ENCODE measurements around the gene PTCHD1. TPM values are rescaled to one million over a fixed set of nuclear protein-coding genes. Genes with fewer than 3 reads are reported as not detected.

PTCHD1 gene
- 0.43 and 0.55 TPM in 2 replicates for total RNA-seq
- long read RNA-seq, partial matches to known transcripts = 1 of 1 reads
- long read RNA-seq, other reads (novel, unspliced or antisense) = 0 of 1 reads

DNA sequence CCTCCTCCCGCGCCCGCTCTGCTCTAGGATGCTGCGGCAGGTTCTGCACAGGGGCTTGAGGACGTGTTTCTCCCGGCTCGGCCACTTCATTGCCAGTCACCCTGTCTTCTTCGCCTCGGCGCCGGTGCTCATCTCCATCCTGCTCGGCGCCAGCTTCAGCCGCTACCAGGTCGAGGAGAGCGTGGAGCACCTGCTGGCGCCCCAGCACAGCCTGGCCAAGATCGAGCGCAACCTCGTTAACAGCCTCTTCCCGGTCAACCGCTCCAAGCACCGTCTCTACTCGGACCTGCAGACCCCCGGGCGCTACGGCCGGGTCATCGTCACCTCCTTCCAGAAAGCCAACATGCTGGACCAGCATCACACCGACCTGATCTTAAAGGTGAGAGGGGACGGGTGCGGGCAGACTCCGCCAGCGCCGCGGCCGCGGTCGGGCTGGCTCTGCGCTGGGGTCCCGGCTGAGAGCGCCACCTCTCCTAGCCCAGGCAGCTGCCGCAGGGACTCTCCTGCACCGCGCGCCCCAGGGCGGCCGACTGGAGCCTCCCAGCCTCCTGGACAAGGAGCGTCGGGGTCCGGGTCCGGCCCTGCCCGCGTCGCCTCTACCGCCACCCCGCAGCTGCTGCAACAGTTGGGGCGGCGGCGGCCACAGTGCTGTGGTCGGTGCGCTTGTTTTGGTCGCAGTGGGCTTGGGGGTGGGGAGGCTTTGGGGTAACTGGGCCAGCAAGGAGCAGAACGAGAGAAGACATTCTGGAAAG is at the start of gene PTCHD1:
PTCHD1 (plus strand) TSS at position 2 of the 752 bp plus-strand sequence; CDS start at position 29, 27 bp downstream.
- Mint-ChIP-seq H3K4me1 (ENCODE audit: low read depth) (peaks cover 12% of the 10 kb centered on the region), H3K27ac (peak within 1 kb of the TSS; percentile 78), H3K4me3 (ENCODE audit: low read depth) (peak within 1 kb of the TSS; percentile 82), H3K36me3 (ENCODE audit: insufficient read depth) (no peaks in the 10 kb centered on the region), H3K9me3 (ENCODE audit: low read depth) (no peaks in the 10 kb centered on the region), H3K27me3 (peaks cover 87% of the 10 kb centered on the region)
- no peak for DNase-seq (ENCODE audit: low spot score, unreplicated experiment)
- peak; percentile 24 for TF ChIP-seq CTCF (IDR thresholded peaks at IDR 0.05; ENCODE audit: unreplicated experiment)

DNA sequence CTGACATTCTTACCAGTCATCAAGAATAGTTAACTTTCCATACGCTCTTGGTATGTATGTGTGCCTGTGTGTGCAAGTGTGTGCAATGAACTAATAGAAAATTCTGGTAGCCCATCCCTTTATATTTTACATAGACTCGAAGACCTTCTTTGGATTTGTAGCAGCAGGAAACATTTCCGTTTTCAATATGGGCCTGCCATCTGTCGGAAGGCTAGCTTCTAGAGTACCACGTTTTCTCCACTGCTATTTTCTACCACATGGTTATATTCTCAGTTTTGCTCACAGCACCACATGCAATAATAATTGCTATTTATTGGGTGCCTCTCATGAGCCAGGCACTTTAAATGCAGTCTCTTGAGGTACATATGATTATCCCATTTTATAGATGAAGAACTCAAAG is 47.9 kb upstream of the PTCHD1 start:
- no peaks in the 10 kb centered on the region for H3K9me3 Mint-ChIP-seq (ENCODE audit: low read depth)
- no peaks in the 10 kb centered on the region for H3K27me3 Mint-ChIP-seq
- H3K4me1 Mint-ChIP-seq (ENCODE audit: low read depth) = no peaks in the 10 kb centered on the region
- no peak overlapping the region for H3K27ac Mint-ChIP-seq
- H3K4me3 Mint-ChIP-seq (ENCODE audit: low read depth) = no peak overlapping the region
- no peaks in the 10 kb centered on the region for H3K36me3 Mint-ChIP-seq (ENCODE audit: insufficient read depth)
- no peak for TF ChIP-seq CTCF (IDR thresholded peaks at IDR 0.05; ENCODE audit: unreplicated experiment)
- DNase-seq (ENCODE audit: low spot score, unreplicated experiment) = no peak

DNA sequence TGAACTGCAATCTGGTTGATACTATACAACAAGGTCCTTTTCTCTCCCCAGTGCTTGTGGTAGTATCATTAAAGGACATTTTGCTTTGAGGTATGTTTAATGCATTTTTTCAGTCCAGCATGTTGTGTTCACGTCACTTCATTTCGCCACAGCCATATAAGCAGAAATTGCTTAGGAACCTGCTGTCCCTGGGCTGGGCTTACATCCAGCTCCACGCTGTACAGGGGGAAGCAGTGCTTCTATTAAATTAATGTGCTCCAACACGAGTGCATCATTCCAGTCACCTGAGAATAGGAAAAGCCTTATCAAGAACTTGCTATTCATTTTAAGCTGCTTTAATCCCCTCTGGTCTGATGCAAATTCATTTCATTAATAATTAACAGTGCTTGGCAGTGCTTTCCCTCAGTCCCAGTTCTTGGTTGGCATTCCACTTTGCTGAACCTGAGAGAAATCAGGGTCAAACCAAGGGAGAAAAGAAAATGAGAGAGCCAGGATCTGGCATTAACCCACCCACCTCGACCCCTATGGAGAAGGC is 47.4 kb upstream of the PTCHD1 start:
- H3K27me3 Mint-ChIP-seq = no peaks in the 10 kb centered on the region
- no peak for DNase-seq (ENCODE audit: low spot score, unreplicated experiment)
- TF ChIP-seq CTCF (IDR thresholded peaks at IDR 0.05; ENCODE audit: unreplicated experiment) = no peak
- peaks cover under 1% of the 10 kb centered on the region for H3K4me1 Mint-ChIP-seq (ENCODE audit: low read depth)
- no peak overlapping the region for H3K4me3 Mint-ChIP-seq (ENCODE audit: low read depth)
- no peaks in the 10 kb centered on the region for H3K36me3 Mint-ChIP-seq (ENCODE audit: insufficient read depth)
- no peaks in the 10 kb centered on the region for H3K9me3 Mint-ChIP-seq (ENCODE audit: low read depth)
- H3K27ac Mint-ChIP-seq = no peak overlapping the region

DNA sequence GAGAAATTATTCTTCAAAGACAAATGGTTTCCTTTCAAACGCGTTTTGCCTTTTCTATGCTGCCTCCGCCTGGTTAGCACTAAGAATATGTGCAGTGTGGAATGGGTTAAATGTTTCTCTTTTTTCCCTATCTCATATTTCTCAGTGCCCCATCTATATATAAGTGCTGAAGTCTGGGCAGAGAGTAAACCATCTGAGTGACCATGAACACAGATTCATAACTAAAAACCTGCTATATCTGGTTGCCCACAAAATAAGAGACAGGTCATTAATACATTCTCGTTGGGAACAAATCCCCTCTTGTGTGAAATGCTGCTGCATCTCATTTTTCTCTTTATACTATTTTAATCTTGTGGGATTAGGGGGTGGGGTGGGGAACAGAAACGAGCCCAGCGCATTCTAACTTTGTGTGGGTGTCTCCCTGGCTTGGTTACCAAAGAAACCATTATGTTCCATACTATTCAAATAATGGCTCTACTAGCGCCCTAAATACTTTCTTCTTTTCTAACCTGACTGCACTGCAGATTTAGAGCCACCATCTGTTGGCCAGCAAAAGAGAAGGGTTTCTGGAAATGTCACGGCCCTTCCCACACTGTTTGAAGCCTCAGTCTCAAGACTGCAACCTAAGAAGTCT is 42.2 kb upstream of the PTCHD1 start:
- Mint-ChIP-seq H3K4me3 (ENCODE audit: low read depth) (no peak overlapping the region), H3K9me3 (ENCODE audit: low read depth) (no peaks in the 10 kb centered on the region), H3K36me3 (ENCODE audit: insufficient read depth) (no peaks in the 10 kb centered on the region), H3K27ac (no peak overlapping the region), H3K27me3 (no peaks in the 10 kb centered on the region), H3K4me1 (ENCODE audit: low read depth) (peaks cover 3% of the 10 kb centered on the region)
- no peak for DNase-seq (ENCODE audit: low spot score, unreplicated experiment)
- no peak for TF ChIP-seq CTCF (IDR thresholded peaks at IDR 0.05; ENCODE audit: unreplicated experiment)

- no peak for TF ChIP-seq CTCF (IDR thresholded peaks at IDR 0.05; ENCODE audit: unreplicated experiment)
- H3K4me1 Mint-ChIP-seq (ENCODE audit: low read depth) = peaks cover 3% of the 10 kb centered on the region
- no peaks in the 10 kb centered on the region for H3K9me3 Mint-ChIP-seq (ENCODE audit: low read depth)
- H3K27me3 Mint-ChIP-seq = no peaks in the 10 kb centered on the region
- no peak overlapping the region for H3K4me3 Mint-ChIP-seq (ENCODE audit: low read depth)
- DNase-seq (ENCODE audit: low spot score, unreplicated experiment) = no peak
- H3K36me3 Mint-ChIP-seq (ENCODE audit: insufficient read depth) = no peaks in the 10 kb centered on the region
- no peak overlapping the region for H3K27ac Mint-ChIP-seq
Observed at GRCh38 chrX:23292988-23293651, 41.5 kb upstream of the PTCHD1 start.
